22Rv1 (cell line): ENCODE measurements around the gene TRPM5.

Experiments
- ZFX ChIP-seq: fragments of 450-650 bp; IDR thresholded peaks from 2 replicates; pipeline ENCODE4 v1.6.1; 2017; ENCODE audit warnings: antibody characterized with exemption, borderline replicate concordance
- TF ChIP-seq, protein P1 (sequence below): fragments of 450-650 bp; IDR thresholded peaks from 2 replicates; pipeline ENCODE4 v1.5.1; 2017; ENCODE audit warnings: mild to moderate bottlenecking

GRCh38 chr11:2458321-2458720, 14.0 kb upstream of the TRPM5 start:
- TF ChIP-seq, protein P1, sequence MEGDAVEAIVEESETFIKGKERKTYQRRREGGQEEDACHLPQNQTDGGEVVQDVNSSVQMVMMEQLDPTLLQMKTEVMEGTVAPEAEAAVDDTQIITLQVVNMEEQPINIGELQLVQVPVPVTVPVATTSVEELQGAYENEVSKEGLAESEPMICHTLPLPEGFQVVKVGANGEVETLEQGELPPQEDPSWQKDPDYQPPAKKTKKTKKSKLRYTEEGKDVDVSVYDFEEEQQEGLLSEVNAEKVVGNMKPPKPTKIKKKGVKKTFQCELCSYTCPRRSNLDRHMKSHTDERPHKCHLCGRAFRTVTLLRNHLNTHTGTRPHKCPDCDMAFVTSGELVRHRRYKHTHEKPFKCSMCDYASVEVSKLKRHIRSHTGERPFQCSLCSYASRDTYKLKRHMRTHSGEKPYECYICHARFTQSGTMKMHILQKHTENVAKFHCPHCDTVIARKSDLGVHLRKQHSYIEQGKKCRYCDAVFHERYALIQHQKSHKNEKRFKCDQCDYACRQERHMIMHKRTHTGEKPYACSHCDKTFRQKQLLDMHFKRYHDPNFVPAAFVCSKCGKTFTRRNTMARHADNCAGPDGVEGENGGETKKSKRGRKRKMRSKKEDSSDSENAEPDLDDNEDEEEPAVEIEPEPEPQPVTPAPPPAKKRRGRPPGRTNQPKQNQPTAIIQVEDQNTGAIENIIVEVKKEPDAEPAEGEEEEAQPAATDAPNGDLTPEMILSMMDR = no peak
- no peak for TF ChIP-seq ZFX
